NCI-H128 (cell line): ENCODE data around the gene SH3GL1.
A peak's percentile ranks its signal among the peaks of the same experiment; 100 is the strongest.

Source experiments
- DNase-seq: peaks from one replicate; lab custom pipeline; 2025; ENCODE audit not compliant: unreplicated experiment; lab: John Stamatoyannopoulos, UW

The SH3GL1 gene, protein sequence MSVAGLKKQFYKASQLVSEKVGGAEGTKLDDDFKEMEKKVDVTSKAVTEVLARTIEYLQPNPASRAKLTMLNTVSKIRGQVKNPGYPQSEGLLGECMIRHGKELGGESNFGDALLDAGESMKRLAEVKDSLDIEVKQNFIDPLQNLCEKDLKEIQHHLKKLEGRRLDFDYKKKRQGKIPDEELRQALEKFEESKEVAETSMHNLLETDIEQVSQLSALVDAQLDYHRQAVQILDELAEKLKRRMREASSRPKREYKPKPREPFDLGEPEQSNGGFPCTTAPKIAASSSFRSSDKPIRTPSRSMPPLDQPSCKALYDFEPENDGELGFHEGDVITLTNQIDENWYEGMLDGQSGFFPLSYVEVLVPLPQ

GRCh38 chr19:4400135-4400936 lies at the start of gene SH3GL1:
SH3GL1 (minus strand) TSS chr19:4400547; CDS start chr19:4400368, 179 bp downstream.
- peak; percentile 87 for DNase-seq

GRCh38 chr19:4449639-4450028 lies 49.3 kb upstream of the SH3GL1 start:
- no peak for DNase-seq

DNA sequence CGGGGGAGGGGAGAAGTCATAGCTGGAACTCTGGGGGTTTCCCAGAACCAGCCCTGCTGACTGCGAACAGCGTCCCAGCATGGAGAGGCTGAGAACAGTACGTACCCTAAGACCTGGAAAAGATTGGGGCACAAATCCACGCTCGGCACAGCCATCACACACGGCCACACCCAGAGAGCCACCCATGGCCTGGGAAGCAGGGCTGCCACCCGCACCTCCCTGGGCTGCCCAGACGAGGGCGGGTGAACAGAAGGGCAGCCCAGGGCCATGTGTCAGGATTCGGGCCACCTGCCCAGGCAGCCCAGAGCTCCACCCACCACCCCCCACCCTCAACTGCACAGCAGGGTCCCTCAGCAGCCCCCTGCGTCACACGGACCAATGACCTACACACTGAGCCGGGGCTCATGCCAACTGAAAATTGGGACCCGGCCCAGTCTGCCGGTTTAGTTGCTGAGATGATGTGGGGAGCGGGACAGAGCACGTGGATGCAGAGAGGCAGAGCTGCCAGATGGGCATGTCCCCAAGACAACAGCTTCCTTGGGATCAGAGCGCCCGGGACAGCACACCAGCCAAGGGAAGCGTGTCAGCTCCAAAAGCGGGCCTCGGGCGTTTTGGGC lies 48.8 kb upstream of the SH3GL1 start:
- no peak for DNase-seq

GRCh38 chr19:4448147-4448985 lies 48.0 kb upstream of the SH3GL1 start:
- no peak for DNase-seq

DNA sequence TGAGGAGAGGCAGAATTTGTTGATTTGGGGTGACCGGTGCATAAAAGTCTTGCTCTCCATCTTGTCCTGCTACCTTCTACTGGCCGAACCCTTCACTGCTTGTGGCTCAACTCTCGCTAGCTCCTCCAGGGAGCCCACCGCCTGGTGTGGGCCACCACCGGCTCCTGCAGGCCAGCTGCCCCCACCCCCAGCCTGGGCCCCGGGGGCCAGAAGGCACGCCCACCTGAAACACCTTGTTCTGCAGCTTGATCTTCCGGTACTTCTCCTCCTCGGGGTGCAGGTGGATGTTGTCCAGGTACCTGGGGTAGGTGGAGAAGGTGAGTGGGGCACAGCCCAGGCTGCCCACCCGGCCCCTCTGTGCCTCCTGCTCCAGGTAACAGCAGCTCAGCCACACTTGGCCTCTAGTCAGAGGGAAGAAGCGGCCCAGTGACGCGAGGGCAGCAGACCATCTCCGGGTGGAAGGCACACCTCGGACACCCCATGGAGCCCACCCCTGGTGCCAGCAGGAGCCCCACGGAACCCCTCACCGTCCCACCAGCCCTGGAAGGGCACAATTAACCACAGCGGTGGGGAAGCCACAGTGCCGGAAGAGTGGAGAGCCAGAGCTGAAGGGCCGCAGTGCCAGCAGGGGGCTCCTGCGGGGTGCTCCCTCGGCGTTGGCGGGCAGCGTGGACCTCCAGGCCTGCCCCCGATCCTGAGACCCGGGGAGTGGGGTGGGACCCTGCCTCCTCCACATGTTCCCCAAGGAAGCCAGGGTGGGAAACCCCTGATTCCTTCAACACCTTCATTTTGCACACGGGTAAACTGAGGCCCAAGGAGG lies 47.2 kb upstream of the SH3GL1 start:
- no peak for DNase-seq

- DNase-seq = no peak
Measured at GRCh38 chr19:4446704-4447200, 46.4 kb upstream of the SH3GL1 start.

DNA sequence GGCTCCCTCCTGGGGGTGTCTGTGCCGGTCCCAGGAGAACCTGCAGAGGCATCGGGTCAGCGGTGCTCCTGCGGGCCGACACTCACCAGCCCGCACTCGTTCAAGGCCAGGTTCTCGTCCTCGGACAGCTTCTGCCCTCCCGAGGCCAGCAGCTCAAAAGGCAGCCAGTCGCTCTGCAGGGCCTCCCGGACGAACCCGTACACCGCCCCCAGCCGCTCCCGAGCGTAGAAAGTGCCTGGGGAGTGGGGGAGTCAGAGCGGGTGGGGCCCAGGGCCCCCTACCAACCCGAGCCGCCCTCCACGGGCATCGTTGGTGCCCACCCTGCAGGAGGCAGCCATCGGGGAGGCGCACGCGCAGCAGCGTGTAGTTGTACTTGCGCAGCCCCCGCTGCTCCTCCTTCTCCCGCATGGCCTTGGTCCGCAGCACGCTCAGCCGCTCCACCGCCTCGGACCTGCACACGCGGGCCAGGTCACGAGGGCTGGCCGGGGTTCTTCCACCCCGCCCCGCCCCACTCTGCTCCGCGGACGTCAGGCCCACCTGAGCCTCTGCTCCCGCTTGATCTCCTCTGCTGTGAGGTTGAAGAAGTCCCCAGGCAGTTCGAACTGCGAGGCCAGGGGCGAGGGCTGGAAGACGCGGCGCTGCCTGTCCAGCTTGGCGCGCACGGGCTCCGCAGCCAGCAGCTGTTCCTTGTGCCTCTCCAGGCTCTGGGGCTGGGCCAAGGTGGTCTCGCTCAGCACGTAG lies 45.8 kb upstream of the SH3GL1 start:
- DNase-seq = no peak

DNA sequence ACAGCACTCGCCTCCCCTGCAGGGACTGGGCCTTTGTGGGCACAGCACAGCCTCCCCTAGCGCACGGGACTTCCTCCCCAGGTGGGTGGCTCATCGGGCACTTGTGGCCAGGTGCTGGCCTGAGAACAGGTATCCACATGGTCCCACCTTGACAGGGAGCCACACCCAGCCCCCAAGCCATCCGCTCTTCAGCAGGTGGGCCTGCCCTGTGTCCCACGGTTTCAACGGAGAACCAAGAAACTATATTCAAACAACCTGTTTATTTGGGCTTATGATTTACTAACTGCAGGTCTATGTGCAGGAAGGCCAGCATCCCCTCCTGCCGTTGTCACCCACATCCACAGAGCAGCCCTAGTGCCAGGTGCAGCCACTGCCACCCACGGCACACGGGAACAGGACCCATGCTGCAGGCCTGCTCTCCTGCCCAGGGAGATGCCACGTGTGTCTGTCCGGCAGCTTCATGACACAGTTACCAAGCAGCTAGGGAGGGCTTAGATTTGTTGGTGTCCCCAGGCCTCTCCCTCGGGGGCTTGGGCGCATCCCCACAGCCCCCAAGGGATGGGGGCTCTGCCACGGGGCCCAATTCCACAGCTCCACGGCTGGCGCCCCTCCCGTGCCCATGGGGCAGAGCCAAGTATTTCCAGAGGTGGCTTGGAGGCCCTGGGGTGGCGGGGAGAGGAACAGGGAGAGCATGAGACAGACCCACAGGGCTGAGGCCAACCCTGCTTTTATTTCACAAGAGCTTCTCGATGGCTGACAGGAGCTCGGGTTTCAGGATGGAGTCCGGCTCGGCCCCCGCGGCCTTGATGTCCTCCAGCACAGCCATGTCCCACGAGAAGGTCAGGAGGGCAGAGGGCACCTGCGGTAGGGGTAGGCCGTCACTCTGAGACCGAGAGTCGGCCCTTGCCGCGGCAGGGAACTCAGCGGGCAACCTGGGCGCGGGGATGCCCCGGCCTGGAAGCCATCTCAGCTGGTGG lies 44.7 kb upstream of the SH3GL1 start:
- no peak for DNase-seq

GRCh38 chr19:4443966-4444764 lies 43.8 kb upstream of the SH3GL1 start:
- DNase-seq = no peak

GRCh38 chr19:4443188-4443587 lies 42.8 kb upstream of the SH3GL1 start:
- no peak for DNase-seq

DNA sequence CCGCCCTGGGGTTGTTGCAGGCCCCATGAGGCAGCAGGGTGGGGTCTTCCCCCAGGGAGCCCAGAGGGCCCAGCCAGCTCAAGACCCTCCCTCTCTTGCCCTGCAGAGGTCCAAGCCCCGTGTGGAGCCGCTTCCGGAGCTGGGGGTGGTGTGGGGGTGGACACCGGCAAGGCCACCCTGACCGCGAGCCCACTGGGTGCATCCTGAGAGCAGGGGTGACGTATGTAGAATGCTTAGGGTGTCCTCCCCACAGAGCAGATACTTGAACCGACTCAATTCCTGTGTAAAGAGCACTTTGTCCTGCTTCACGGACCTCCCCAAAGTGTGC lies 42.4 kb upstream of the SH3GL1 start:
- no peak for DNase-seq

DNA sequence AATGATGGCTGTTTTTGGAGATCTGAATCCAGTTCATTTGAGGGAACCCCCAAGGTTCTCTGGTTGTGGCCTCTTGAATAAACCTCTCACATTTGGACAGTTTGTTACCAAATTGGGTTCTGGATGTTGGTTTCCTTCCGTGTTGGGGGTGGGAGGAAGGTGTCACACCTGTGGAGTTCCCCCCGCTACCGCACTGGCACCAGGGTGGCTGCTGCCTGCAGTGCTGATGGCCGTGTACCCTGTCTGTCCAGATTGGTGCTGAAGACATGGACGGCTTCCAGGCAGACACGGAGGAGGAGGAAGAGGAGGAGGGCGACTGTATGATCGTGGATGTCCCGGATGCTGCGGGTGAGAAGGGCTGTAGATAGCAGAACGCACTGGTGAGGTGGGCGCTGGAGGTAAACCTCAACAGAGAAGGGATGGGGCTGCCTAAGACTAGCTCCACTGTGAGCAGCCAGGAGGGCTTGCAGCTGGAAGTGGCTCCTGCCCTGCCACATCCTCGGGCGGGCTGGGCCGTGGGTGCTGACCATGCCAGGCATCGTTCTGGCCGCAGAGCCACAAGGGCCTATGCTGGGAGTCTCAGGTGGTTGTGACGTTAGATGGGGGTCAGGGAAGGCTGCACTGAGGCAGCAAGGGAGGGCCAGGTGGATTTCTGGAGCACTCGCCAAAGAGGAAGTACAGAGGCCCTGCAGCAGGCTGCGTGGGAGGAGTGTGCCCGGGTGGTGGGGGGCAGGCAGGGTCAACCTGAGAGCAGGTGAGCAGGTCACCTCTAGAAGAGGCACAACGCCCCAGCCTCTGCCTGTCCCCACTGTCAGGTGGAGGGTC lies 41.9 kb upstream of the SH3GL1 start:
- DNase-seq = no peak

DNA sequence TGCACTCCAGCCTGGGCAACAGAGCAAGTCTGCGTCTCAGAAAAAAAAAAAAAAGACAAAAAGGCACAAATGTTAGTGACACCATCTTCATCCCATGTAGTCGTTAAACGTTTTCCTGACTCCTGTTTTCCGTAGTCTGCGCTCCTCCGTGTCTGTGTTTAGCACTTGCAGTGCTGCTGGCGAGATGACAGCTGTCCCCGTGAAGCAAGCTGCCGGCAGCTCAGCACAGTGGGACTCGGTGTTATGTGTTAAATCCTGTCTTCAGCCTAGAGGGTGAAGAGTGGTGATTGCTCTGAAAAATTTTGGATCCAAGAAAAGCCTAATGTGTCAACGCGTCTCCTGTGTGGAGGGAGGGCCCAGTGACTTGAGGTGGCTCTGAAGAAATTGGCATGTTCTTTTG lies 38.9 kb upstream of the SH3GL1 start:
- no peak for DNase-seq

- no peak for DNase-seq
Measured at GRCh38 chr19:4437103-4437502, 36.8 kb upstream of the SH3GL1 start.

- no peak for DNase-seq
Measured at GRCh38 chr19:4436231-4436630, 35.9 kb upstream of the SH3GL1 start.

DNA sequence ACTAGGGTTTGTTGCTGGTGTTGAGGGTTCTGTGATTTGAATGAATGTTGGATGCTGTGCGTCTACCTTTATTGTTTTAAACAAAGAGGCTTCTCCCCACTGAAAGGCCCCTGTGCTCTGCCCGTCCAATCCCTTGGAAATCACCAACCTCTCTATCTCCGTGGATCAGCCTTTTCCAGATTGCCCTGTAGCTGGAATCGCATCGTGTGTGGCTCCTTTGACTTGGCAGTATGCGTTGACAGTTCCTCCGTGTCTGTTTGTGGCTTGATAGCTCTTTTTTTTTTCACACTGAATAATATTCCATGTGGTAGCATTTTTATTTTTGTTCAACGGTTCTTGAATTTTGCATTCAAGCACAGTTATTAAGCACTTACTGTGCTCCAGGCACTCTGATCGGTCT lies 34.0 kb upstream of the SH3GL1 start:
- no peak for DNase-seq
